K562 (cell line): Measurements from ENCODE around the gene BCAS3. TPM values are rescaled to one million over a fixed set of nuclear protein-coding genes. Genes with fewer than 3 reads are reported as not detected.

Experiments
- ATAC-seq: fragments of 200-7000 bp; cut with Tn5 transposase; 3 replicates; pipeline ENCODE4 v1.9.1; 2020; ENCODE audit warnings: moderate library complexity
- BruUV-seq: library from RNA; stranded (reverse); fragments of 400-500 nt; replicated peaks from 2 replicates; lab custom pipeline; 2021; lab: Mats Ljungman, UMichigan
- CTCF ChIA-PET: fragments of 300-600 bp; formaldehyde crosslinking; extraction: SDS; loops from one replicate; lab custom pipeline; 2021; ENCODE audit warnings: low intra/inter-chr PET ratio; lab: Yijun Ruan, JAX
- POLR2A ChIA-PET: fragments of 300-600, 350-650 bp; sonication (Branson Sonifier 250); formaldehyde crosslinking; extraction: SDS; loops from one replicate; lab custom pipeline; 2021; ENCODE audit warnings: antibody characterized with exemption, inconsistent platforms; lab: Yijun Ruan, JAX
- DNase-seq, 4 experiments: peaks; one replicate each; pipeline versions ENCODE4 v3.0.0 to v3.0.0-alpha.2; 2011 to 2018; ENCODE audit warnings: low spot score in 3 of 4, mixed read lengths in 3 of 4; ENCODE audit errors: extremely low read depth in 1 of 4
- FAIRE-seq: peaks from 2 replicates; lab custom pipeline; 2011; peaks lifted over from hg19 to GRCh38; lab: Jason Lieb, UNC
- H2AFZ ChIP-seq: 2 replicates; pipeline ENCODE4 v1.6.0; 2011; ENCODE audit warnings: low read depth, low read length, control low read depth, inconsistent platforms
- H3K27ac ChIP-seq: fragments of 200-600 bp; 3 replicates; pipeline ENCODE4 v1.8.0; 2011; ENCODE audit warnings: low read depth, mild to moderate bottlenecking, control low read depth, inconsistent platforms, low read length, moderate library complexity, mixed read lengths; ENCODE audit errors: extremely low read depth
- H3K27me3 ChIP-seq, 2 experiments: fragments of 300-600 bp in 1 of 2; 2 replicates in 1 of 2; 3 replicates in 1 of 2; pipeline versions ENCODE4 v1.6.0 to v1.8.0; 2011; ENCODE audit warnings: inconsistent platforms in 2 of 2, low read length in 2 of 2, mild to moderate bottlenecking in 1 of 2, mixed read lengths in 1 of 2, moderate library complexity in 1 of 2; ENCODE audit not compliant: control insufficient read depth in 2 of 2, insufficient read depth in 2 of 2
- H3K36me3 ChIP-seq: fragments of 300-600 bp; 3 replicates; pipeline ENCODE4 v1.8.0; 2011; ENCODE audit warnings: mild to moderate bottlenecking, low read length, inconsistent platforms; ENCODE audit not compliant: control insufficient read depth, insufficient read depth
- H3K4me1 ChIP-seq, 2 experiments: fragments of 200-600 bp in 1 of 2; replicated peaks in 1 of 2; 2 replicates in 1 of 2; 3 replicates in 1 of 2; pipeline versions ENCODE4 v1.5.1 to v1.8.0; 2011; ENCODE audit warnings: inconsistent platforms in 2 of 2, low read length in 2 of 2, mild to moderate bottlenecking in 1 of 2, mixed read lengths in 1 of 2, moderate library complexity in 1 of 2; ENCODE audit not compliant: control insufficient read depth in 2 of 2, insufficient read depth in 2 of 2
- H3K4me2 ChIP-seq: 2 replicates; pipeline ENCODE4 v1.6.1; 2011; ENCODE audit warnings: low read length, control low read depth, inconsistent platforms, mixed read lengths; ENCODE audit not compliant: insufficient read depth
- H3K4me3 ChIP-seq: fragments of 200-600 bp; sonication (generic), shearing (Covaris generic); 2 replicates; pipeline ENCODE4 v1.5.1; 2016; ENCODE audit warnings: control low read depth, inconsistent platforms
- H3K79me2 ChIP-seq: fragments of 200-600 bp; 3 replicates; pipeline ENCODE4 v1.8.0; 2011; ENCODE audit warnings: low read length, inconsistent platforms; ENCODE audit not compliant: control insufficient read depth, insufficient read depth
- H3K9ac ChIP-seq, 2 experiments: 2 replicates each; pipeline versions ENCODE4 v1.6.0 to v1.6.1; 2011; ENCODE audit warnings: low read depth in 2 of 2, low read length in 2 of 2, control low read depth in 1 of 2, inconsistent platforms in 1 of 2, mild to moderate bottlenecking in 1 of 2, mixed read lengths in 1 of 2; ENCODE audit not compliant: insufficient read depth in 1 of 2
- H3K9me1 ChIP-seq: one replicate; pipeline ENCODE4 v1.6.0; 2011; ENCODE audit warnings: inconsistent platforms, mild to moderate bottlenecking, low read length, moderate library complexity; ENCODE audit not compliant: control insufficient read depth, insufficient read depth
- H3K9me3 ChIP-seq: replicated peaks from 2 replicates; pipeline ENCODE4 v1.5.1; 2011; ENCODE audit warnings: low read depth, low read length, inconsistent platforms; ENCODE audit not compliant: control insufficient read depth, insufficient read depth
- H4K20me1 ChIP-seq: replicated peaks from 2 replicates; pipeline ENCODE4 v1.6.1; 2011; ENCODE audit warnings: low read length, inconsistent platforms, mixed read lengths; ENCODE audit not compliant: control insufficient read depth, insufficient read depth
- EWSR1 ChIP-seq: fragments of 450-650 bp; IDR thresholded peaks from 2 replicates; pipeline ENCODE4 v1.6.1; 2018; ENCODE audit warnings: borderline replicate concordance, mild to moderate bottlenecking, low read depth, moderate library complexity; ENCODE audit not compliant: partially characterized antibody
- SMARCB1 ChIP-seq: IDR thresholded peaks from 2 replicates; pipeline ENCODE4 v1.6.1; 2011; ENCODE audit warnings: improper control_type of control experiment, low read depth; ENCODE audit not compliant: insufficient read length
- ZBTB11 ChIP-seq, 3 experiments: fragments of 200-800 bp in 1 of 3; fragments of 250-450 bp in 1 of 3; fragments of 450-650 bp in 1 of 3; sonication (Bioruptor Pico) in 1 of 3; sonication (Bioruptor generic) in 1 of 3; formaldehyde crosslinking in 1 of 3; IDR thresholded peaks; 2 replicates each; pipeline versions ENCODE4 v1.6.1 to v1.8.0; 2016 to 2022; ENCODE audit warnings: mild to moderate bottlenecking in 2 of 3, missing genetic modification characterization in 2 of 3, missing compliant biosample characterization in 1 of 3, moderate library complexity in 1 of 3
- WGBS: fragments of 100-300 bp; shearing (Covaris generic); methylation state at CpG from one replicate; pipeline ENCODE4 v1.1.6; 2016; ENCODE audit warnings: low coverage, mixed read lengths; ENCODE audit not compliant: insufficient coverage; ENCODE audit errors: missing lambda C conversion rate; 5-methylcytosine and 5-hydroxymethylcytosine counted together
- in situ Hi-C: fragments of 300-500 bp; cut with MboI; formaldehyde crosslinking; loops from 4 replicates; pipeline ENCODE4 v1.15.0; 2018; ENCODE audit warnings: inconsistent platforms, mixed read lengths
- intact Hi-C: fragments of 100-400 bp; cut with micrococcal nuclease; formaldehyde crosslinking; loops from 2 replicates; pipeline ENCODE4 v1.14.2; 2022
- polyA plus RNA-seq, 8 experiments: library from polyadenylated mRNA; depleted of rRNA in 4 of 8; stranded (reverse) in 5 of 8; unstranded in 3 of 8; fragments of >200 nt; fragmentation: Nextera tagmentation in 2 of 8; fragmentation: Illumina TruSeq in 1 of 8; extraction: Ambion mirVana in 2 of 8; extraction: Trizol in 1 of 8; gene quantifications; 2 replicates each; pipeline versions ENCODE4 v1.2.1 to v1.2.3, GENCODE V29; 2011 to 2014; ENCODE audit warnings: inconsistent platforms in 1 of 8, missing spikeins in 1 of 8
- total RNA-seq, 7 experiments: library from RNA; depleted of rRNA in 6 of 7; stranded (reverse); fragments of >200 nt in 6 of 7; fragmentation: Illumina TruSeq in 2 of 7; extraction: Trizol in 2 of 7; gene quantifications; 2 replicates each; pipeline versions ENCODE4 v1.2.1 to v1.2.3, GENCODE V29; 2011 to 2021; ENCODE audit warnings: low replicate concordance in 1 of 7

Gene BCAS3
- total and polyA plus RNA-seq, 9 of the 15 experiments (the other 6 are each of a cell fraction or from before 2014, with no cell fraction given), result 1.9 to 5.5 (median 3.5) TPM

DNA sequence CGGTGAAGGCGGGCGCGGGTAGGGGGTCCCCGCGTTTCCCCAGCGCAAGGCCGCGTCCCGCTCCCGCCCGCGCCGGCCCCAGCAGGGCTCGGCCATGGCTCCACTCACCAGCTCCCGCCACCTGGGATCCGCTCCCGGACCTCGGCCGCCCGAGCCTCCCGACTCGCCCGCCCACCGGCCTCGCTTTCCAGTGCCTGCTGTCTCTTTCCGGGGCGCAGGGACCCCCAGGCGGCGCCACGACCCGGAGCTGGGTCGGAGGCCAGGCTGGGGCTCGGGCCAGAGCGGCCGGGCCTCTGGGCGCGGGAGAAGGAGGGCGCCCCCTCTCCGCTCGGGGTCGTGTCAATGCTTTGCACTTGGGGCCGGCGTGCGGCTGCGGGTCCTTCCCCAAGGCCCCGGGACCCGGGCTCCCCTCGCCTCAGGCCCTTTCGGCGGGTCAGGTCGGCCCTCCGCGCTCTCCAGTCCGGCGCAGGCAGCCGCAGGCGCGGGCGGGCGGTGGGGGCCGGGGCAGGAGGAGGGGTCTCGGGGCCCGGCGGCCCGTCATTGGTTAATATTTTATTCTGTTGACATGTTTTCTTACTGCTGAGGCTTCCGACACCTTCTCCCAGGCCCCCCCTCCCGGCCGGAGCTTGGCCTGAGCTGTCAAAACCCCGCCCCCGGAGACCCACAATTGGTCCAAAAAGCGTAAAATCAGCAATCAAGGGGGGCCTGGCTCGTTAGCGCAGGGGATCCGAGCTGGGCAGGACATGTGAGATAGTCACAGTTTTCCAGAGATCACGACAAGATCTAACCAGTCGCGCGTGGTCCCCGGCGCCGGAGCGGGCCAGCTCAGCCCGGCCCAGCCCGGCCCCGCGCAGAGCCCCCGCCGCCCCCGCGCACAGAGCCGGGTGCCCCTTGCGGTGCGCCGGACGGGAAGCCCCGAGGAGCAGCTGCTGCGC, 721.7 kb downstream of the BCAS3 start, which contains the start of gene TBX2:
Gene TBX2, plus strand, starts transcription at position 713 of the 935 bp plus-strand sequence. CDS start 334 bp downstream, outside the sequence.
- Histone ChIP-seq H3K9me1 (no peaks in the 10 kb centered on the region), H3K4me1 (peaks cover 0 to 6% of the 10 kb centered on the region in 2 experiments; a peak in 1 of 5 replicates), H3K4me2 (no peak within 1 kb of the TSS), H3K36me3 (no peaks in the 10 kb centered on the region), H3K9ac (no peak within 1 kb of the TSS), H3K27me3 (peaks cover 7 to 29% of the 10 kb centered on the region in 2 experiments; a peak in 3 of 5 replicates), H3K4me3 (no peak within 1 kb of the TSS), H3K79me2 (no peaks in the 10 kb centered on the region), H2AFZ (no peak within 1 kb of the TSS), H4K20me1 (no peaks in the 10 kb centered on the region), H3K9me3 (no peaks in the 10 kb centered on the region), H3K27ac (no peak within 1 kb of the TSS)
- ChIA-PET CTCF (no interaction called here), POLR2A (no interaction called here)
- TF ChIP-seq SMARCB1 (no peak), EWSR1 (peak; percentile 51), ZBTB11 (CRISPR knock-in tag; IDR thresholded peaks at IDR 0.05) (peak in 1 of 3 experiments; percentile 95; a peak in 2 of 6 replicates)
- no peak for ATAC-seq
- BruUV-seq, result no TSS peak
- in situ Hi-C loops, result no loop called here
- no peak for DNase-seq
- 33% methylated on average over 37 of the region's 98 CpGs for WGBS
- FAIRE-seq, result no peak
- intact Hi-C loops, result no loop called here
